WTC11 (cell line): Measurements from ENCODE around the gene CACNA1B. TPM values are rescaled to one million over a fixed set of nuclear protein-coding genes. Genes with fewer than 3 reads are reported as not detected.

Source experiments
- ATAC-seq: fragments of 200-7000 bp; cut with Tn5 transposase; 2 replicates; pipeline ENCODE4 v1.10.0; 2021; ENCODE audit warnings: mild to moderate bottlenecking, moderate library complexity
- CTCF ChIA-PET: fragments of 300-600 bp; sonication (Branson Sonifier 250); formaldehyde crosslinking; loops from one replicate; lab custom pipeline; 2021; ENCODE audit warnings: antibody characterized with exemption; lab: Charles Lee
- POLR2A ChIA-PET: fragments of 350-600 bp; sonication (Branson Sonifier 250); formaldehyde crosslinking; loops from one replicate; lab custom pipeline; 2021; ENCODE audit warnings: antibody characterized with exemption; lab: Charles Lee
- DNase-seq: peaks from one replicate; pipeline ENCODE4 v3.0.0; 2021; ENCODE audit warnings: low spot score
- H3K27ac Mint-ChIP-seq: 2 replicates; pipeline ENCODE4 v1.8.0; 2021; ENCODE audit warnings: mixed read lengths
- H3K27me3 Mint-ChIP-seq: 2 replicates; pipeline ENCODE4 v1.8.0; 2021; ENCODE audit warnings: low read depth, mild to moderate bottlenecking, moderate library complexity, mixed read lengths
- H3K36me3 Mint-ChIP-seq: 2 replicates; pipeline ENCODE4 v1.8.0; 2021; ENCODE audit warnings: mixed read lengths
- H3K4me1 Mint-ChIP-seq: 2 replicates; pipeline ENCODE4 v1.8.0; 2022; ENCODE audit warnings: mixed read lengths
- H3K4me3 Mint-ChIP-seq: 2 replicates; pipeline ENCODE4 v1.8.0; 2021; ENCODE audit warnings: mild to moderate bottlenecking, moderate library complexity, mixed read lengths
- H3K9me3 Mint-ChIP-seq: 2 replicates; pipeline ENCODE4 v1.8.0; 2021; ENCODE audit warnings: mixed read lengths
- FOXP1 ChIP-seq: sonication (generic); formaldehyde crosslinking; IDR thresholded peaks from 2 replicates; pipeline ENCODE4 v1.8.0; 2022; ENCODE audit warnings: missing genetic modification reagents, mild to moderate bottlenecking, moderate library complexity, borderline replicate concordance
- JUN ChIP-seq: sonication (generic); formaldehyde crosslinking; IDR thresholded peaks from 2 replicates; pipeline ENCODE4 v1.8.0; 2023; ENCODE audit warnings: mild to moderate bottlenecking, missing genetic modification reagents
- MXD4 ChIP-seq: fragments of 250-450 bp; sonication (Bioruptor Pico); IDR thresholded peaks from 2 replicates; pipeline ENCODE4 v1.8.0; 2021; ENCODE audit warnings: mild to moderate bottlenecking, moderate library complexity, borderline replicate concordance
- MYBL2 ChIP-seq: sonication (generic); formaldehyde crosslinking; IDR thresholded peaks from 2 replicates; pipeline ENCODE4 v1.8.1; 2023; ENCODE audit warnings: mild to moderate bottlenecking, moderate library complexity, missing genetic modification reagents
- NFE2L1 ChIP-seq: sonication (generic); formaldehyde crosslinking; IDR thresholded peaks from 2 replicates; pipeline ENCODE4 v1.8.1; 2023; ENCODE audit warnings: missing genetic modification reagents
- NR1H2 ChIP-seq: sonication (generic); formaldehyde crosslinking; IDR thresholded peaks from 2 replicates; pipeline ENCODE4 v1.9.0; 2021; ENCODE audit warnings: mild to moderate bottlenecking, moderate library complexity, missing genetic modification reagents
- RELA ChIP-seq: sonication (generic); formaldehyde crosslinking; IDR thresholded peaks from 2 replicates; pipeline ENCODE4 v1.8.1; 2022; ENCODE audit warnings: missing genetic modification reagents, mild to moderate bottlenecking, borderline replicate concordance
- SMAD3 ChIP-seq: sonication (generic); formaldehyde crosslinking; IDR thresholded peaks from 2 replicates; pipeline ENCODE4 v1.8.0; 2022; ENCODE audit warnings: missing genetic modification reagents, mild to moderate bottlenecking, borderline replicate concordance
- SOX15 ChIP-seq: fragments of 250-450 bp; sonication (Bioruptor Pico); IDR thresholded peaks from 2 replicates; pipeline ENCODE4 v1.9.0; 2021; ENCODE audit warnings: mild to moderate bottlenecking
- SP1 ChIP-seq: sonication (generic); formaldehyde crosslinking; conservative IDR thresholded peaks from 2 replicates; pipeline ENCODE4 v1.8.1; 2022; ENCODE audit warnings: missing genetic modification reagents
- ZNF121 ChIP-seq: sonication (generic); formaldehyde crosslinking; IDR thresholded peaks from 2 replicates; pipeline ENCODE4 v1.8.0; 2023; ENCODE audit warnings: missing genetic modification reagents
- ZNF423 ChIP-seq: fragments of 250-450 bp; sonication (Bioruptor Pico); IDR thresholded peaks from 2 replicates; pipeline ENCODE4 v2.1.2; 2022; ENCODE audit warnings: mild to moderate bottlenecking, moderate library complexity
- total RNA-seq: library from RNA; stranded (reverse); gene quantifications from 3 replicates; pipeline ENCODE4 v1.2.3, GENCODE V29; 2021
- TF ChIP-seq, protein P1 (sequence below): sonication (generic); formaldehyde crosslinking; IDR thresholded peaks from 2 replicates; pipeline ENCODE4 v1.8.1; 2022; ENCODE audit warnings: mild to moderate bottlenecking, moderate library complexity, missing genetic modification reagents
- TF ChIP-seq, protein P2 (sequence below): sonication (generic); formaldehyde crosslinking; IDR thresholded peaks from 2 replicates; pipeline ENCODE4 v1.8.1; 2022; ENCODE audit warnings: mild to moderate bottlenecking, missing genetic modification reagents, moderate library complexity, borderline replicate concordance
- TF ChIP-seq, protein P3 (sequence below): sonication (generic); formaldehyde crosslinking; IDR thresholded peaks from 2 replicates; pipeline ENCODE4 v1.8.1; 2023; ENCODE audit warnings: mild to moderate bottlenecking, missing genetic modification reagents
- TF ChIP-seq, protein P4 (sequence below): sonication (generic); formaldehyde crosslinking; IDR thresholded peaks from 2 replicates; pipeline ENCODE4 v1.8.1; 2023; ENCODE audit warnings: mild to moderate bottlenecking, missing genetic modification reagents, moderate library complexity
- TF ChIP-seq, protein P5 (sequence below): sonication (generic); formaldehyde crosslinking; conservative IDR thresholded peaks from 2 replicates; pipeline ENCODE4 v1.8.1; 2023; ENCODE audit warnings: mild to moderate bottlenecking, low read depth, missing genetic modification reagents, moderate library complexity
- TF ChIP-seq, protein P6 (sequence below): sonication (generic); formaldehyde crosslinking; IDR thresholded peaks from 2 replicates; pipeline ENCODE4 v1.8.0; 2022; ENCODE audit warnings: mild to moderate bottlenecking, missing genetic modification reagents

The CACNA1B gene
- total RNA-seq, 1 experiment from 2014 or later = 8.4 TPM

DNA sequence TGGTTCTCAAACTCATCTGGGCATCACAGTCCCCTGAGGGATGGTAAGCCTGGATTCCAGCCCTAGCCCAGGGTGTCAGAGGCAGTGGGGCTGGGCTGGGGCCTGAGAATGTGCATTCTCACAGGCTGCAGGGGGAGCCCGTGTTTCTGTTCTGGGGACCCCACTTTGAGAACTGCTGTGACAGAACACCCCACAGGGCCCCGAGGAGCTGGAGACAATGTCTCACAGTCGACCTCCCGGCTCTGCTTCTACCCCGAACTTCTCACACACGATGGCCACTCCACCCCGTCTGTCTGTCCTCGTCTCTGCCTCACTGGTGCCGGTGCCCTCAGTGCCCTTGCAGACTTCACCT is 130.0 kb downstream of the CACNA1B start:
- POLR2A ChIA-PET = no interaction called here
- CTCF ChIA-PET = interaction anchor here (1.2 kb wide), 1 partner anchor 15 kb away, joined by 3 read pairs; no protein-coding TSS in a partner anchor
- ATAC-seq = no peak

DNA sequence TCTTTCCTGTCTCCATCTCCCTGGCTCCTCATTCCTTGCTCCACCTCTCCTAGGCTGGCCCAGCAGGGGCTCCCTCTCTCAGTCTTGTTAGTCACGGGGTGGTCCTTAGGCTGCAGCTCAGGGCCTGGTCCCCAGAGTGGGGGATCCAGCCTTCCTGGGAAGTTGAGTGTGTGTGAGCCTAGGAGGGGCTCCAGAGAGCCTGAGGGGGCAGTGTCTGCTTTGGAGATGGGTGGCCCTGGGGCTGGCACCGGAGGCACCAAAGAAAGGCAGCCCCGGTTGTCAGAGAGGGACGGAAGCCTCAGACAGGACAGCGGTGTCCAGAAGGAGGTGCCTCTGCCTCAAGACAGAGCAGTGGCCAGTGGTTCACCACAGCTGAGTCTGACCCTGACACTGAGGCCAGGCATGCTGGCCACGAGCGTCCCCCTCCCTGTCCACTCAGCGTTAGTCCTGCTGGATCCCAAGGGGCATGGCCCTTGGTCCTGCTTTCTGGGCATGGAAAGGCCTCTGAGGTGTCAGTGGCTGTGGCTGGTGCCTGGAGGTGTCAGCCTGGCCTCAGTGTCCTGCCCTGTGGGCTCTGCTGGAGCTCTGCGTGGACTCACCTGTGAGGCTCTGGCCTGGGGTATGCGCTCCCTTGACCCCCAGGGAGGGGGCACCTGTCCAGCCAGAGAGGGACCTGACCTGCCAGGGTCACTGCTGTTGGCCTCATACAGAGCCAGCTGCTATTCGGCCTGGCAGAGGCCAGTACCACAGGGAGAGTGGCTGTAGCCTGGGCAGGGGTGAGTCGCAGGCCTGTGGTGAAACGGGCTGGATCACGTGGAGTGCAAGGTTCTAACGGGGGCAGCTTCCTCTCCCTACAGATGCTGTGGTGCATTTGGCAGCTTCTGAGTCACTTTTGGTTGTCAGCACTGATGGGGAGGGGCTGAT is 130.6 kb downstream of the CACNA1B start:
- no peak for DNase-seq
- Mint-ChIP-seq H3K27ac (no peak overlapping the region), H3K9me3 (no peaks in the 10 kb centered on the region), H3K27me3 (no peaks in the 10 kb centered on the region), H3K4me1 (no peaks in the 10 kb centered on the region), H3K4me3 (no peak overlapping the region), H3K36me3 (peaks cover 2% of the 10 kb centered on the region; the same call in 1 of the 2 replicates)
- TF ChIP-seq, protein P1, sequence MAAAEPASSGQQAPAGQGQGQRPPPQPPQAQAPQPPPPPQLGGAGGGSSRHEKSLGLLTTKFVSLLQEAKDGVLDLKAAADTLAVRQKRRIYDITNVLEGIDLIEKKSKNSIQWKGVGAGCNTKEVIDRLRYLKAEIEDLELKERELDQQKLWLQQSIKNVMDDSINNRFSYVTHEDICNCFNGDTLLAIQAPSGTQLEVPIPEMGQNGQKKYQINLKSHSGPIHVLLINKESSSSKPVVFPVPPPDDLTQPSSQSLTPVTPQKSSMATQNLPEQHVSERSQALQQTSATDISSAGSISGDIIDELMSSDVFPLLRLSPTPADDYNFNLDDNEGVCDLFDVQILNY = no peak
- TF ChIP-seq SP1 (CRISPR knock-in tag) = no peak
- TF ChIP-seq, protein P2, sequence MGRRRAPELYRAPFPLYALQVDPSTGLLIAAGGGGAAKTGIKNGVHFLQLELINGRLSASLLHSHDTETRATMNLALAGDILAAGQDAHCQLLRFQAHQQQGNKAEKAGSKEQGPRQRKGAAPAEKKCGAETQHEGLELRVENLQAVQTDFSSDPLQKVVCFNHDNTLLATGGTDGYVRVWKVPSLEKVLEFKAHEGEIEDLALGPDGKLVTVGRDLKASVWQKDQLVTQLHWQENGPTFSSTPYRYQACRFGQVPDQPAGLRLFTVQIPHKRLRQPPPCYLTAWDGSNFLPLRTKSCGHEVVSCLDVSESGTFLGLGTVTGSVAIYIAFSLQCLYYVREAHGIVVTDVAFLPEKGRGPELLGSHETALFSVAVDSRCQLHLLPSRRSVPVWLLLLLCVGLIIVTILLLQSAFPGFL (CRISPR knock-in tag) = no peak
- TF ChIP-seq FOXP1 (CRISPR knock-in tag) = no peak
- TF ChIP-seq NFE2L1 (CRISPR knock-in tag) = no peak
- TF ChIP-seq, protein P3, sequence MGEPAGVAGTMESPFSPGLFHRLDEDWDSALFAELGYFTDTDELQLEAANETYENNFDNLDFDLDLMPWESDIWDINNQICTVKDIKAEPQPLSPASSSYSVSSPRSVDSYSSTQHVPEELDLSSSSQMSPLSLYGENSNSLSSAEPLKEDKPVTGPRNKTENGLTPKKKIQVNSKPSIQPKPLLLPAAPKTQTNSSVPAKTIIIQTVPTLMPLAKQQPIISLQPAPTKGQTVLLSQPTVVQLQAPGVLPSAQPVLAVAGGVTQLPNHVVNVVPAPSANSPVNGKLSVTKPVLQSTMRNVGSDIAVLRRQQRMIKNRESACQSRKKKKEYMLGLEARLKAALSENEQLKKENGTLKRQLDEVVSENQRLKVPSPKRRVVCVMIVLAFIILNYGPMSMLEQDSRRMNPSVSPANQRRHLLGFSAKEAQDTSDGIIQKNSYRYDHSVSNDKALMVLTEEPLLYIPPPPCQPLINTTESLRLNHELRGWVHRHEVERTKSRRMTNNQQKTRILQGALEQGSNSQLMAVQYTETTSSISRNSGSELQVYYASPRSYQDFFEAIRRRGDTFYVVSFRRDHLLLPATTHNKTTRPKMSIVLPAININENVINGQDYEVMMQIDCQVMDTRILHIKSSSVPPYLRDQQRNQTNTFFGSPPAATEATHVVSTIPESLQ (CRISPR knock-in tag) = no peak
- no peak for ATAC-seq
- POLR2A ChIA-PET = no interaction called here
- CTCF ChIA-PET = interaction anchor here (1.2 to 1.8 kb wide), 2 partner anchors 14 kb away, joined by 3 to 6 read pairs; no protein-coding TSS in a partner anchor

More for the DNA sequence above, 130.0 kb downstream of the CACNA1B start:
- Mint-ChIP-seq H3K27me3 (no peaks in the 10 kb centered on the region), H3K9me3 (no peaks in the 10 kb centered on the region), H3K27ac (no peak overlapping the region), H3K36me3 (peaks cover 2% of the 10 kb centered on the region; the same call in 1 of the 2 replicates), H3K4me3 (no peak overlapping the region)
- no peak for DNase-seq
- TF ChIP-seq RELA = no peak
- TF ChIP-seq, protein P4, sequence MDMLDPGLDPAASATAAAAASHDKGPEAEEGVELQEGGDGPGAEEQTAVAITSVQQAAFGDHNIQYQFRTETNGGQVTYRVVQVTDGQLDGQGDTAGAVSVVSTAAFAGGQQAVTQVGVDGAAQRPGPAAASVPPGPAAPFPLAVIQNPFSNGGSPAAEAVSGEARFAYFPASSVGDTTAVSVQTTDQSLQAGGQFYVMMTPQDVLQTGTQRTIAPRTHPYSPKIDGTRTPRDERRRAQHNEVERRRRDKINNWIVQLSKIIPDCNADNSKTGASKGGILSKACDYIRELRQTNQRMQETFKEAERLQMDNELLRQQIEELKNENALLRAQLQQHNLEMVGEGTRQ = no peak
- TF ChIP-seq, all 79 proteins: peak for 0
- no peaks in the 10 kb centered on the region for H3K4me1 Mint-ChIP-seq

DNA sequence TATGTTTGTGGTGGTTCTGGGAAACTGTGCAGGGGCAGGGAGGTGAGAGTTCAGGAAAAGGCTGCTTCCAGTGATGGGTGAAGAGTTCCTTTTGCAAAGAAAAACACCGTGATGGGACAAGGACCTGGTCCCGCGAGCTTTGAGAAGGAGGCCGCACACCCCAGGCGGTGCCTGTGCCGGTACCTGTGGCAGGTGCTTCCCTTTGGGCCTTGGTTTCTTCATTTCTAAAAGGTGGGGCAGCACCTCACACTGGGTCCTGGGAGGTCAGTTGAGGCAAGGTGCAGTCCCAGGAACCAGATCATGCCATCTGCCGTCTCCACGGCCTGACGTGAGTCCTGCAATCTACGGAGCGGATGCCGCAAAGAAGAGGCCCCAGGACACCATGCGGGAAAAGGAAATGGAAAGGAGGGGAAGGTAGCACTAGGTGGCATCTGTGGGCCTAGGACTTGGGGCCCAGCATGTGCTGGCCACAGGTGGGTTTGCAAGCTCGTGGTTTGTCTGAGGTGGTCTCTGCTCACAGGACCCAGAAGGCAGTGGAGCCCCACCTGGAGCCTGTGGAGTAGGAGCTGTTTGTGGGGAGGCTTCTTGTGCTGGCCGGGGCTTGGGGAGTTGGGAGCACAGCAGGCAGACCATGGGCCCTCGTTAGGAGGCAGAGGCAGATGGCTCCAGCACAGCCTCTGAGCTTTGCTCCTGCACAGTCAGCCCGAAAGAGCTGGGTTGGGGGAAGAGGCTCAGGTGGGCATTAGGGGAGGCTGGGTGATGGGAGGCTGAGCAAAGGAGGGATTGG is 131.6 kb downstream of the CACNA1B start:
- no peak overlapping the region for H3K27ac Mint-ChIP-seq
- TF ChIP-seq, protein P5, sequence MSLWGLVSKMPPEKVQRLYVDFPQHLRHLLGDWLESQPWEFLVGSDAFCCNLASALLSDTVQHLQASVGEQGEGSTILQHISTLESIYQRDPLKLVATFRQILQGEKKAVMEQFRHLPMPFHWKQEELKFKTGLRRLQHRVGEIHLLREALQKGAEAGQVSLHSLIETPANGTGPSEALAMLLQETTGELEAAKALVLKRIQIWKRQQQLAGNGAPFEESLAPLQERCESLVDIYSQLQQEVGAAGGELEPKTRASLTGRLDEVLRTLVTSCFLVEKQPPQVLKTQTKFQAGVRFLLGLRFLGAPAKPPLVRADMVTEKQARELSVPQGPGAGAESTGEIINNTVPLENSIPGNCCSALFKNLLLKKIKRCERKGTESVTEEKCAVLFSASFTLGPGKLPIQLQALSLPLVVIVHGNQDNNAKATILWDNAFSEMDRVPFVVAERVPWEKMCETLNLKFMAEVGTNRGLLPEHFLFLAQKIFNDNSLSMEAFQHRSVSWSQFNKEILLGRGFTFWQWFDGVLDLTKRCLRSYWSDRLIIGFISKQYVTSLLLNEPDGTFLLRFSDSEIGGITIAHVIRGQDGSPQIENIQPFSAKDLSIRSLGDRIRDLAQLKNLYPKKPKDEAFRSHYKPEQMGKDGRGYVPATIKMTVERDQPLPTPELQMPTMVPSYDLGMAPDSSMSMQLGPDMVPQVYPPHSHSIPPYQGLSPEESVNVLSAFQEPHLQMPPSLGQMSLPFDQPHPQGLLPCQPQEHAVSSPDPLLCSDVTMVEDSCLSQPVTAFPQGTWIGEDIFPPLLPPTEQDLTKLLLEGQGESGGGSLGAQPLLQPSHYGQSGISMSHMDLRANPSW (CRISPR knock-in tag) = no peak
- TF ChIP-seq SOX15 (CRISPR knock-in tag) (no peak), MYBL2 (CRISPR knock-in tag) (no peak), MXD4 (CRISPR knock-in tag) (no peak), JUN (CRISPR knock-in tag) (no peak), NR1H2 (CRISPR knock-in tag) (no peak), SMAD3 (CRISPR knock-in tag) (no peak), ZNF423 (no peak), ZNF121 (CRISPR knock-in tag) (no peak), RELA (no peak), NFE2L1 (CRISPR knock-in tag) (no peak)
- TF ChIP-seq, protein P6, sequence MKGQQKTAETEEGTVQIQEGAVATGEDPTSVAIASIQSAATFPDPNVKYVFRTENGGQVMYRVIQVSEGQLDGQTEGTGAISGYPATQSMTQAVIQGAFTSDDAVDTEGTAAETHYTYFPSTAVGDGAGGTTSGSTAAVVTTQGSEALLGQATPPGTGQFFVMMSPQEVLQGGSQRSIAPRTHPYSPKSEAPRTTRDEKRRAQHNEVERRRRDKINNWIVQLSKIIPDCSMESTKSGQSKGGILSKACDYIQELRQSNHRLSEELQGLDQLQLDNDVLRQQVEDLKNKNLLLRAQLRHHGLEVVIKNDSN (CRISPR knock-in tag) = no peak

More for the DNA sequence above, 131.6 kb downstream of the CACNA1B start:
- no peak for ATAC-seq
- DNase-seq = no peak
- H3K27me3 Mint-ChIP-seq = no peaks in the 10 kb centered on the region
- H3K36me3 Mint-ChIP-seq = no peaks in the 10 kb centered on the region
- H3K4me3 Mint-ChIP-seq = no peak overlapping the region
- H3K4me1 Mint-ChIP-seq = no peaks in the 10 kb centered on the region
- CTCF ChIA-PET = interaction anchor here (1.8 kb wide), 1 partner anchor 13 kb away, joined by 6 read pairs; no protein-coding TSS in a partner anchor
- H3K9me3 Mint-ChIP-seq = no peaks in the 10 kb centered on the region
- POLR2A ChIA-PET = no interaction called here
